Lung (tissue), 12 donors: Measurements from ENCODE around the gene EME1. TPM values are rescaled to one million over a fixed set of nuclear protein-coding genes. Genes with fewer than 3 reads are reported as not detected.

Experiments
- ATAC-seq: fragments of 200-7000 bp; cut with Tn5 transposase; one replicate; pipeline ENCODE4 v1.9.1; 2020; ENCODE audit warnings: moderate number of reproducible peaks; ENCODE audit not compliant: insufficient read depth, low FRiP score
- DNase-seq, 3 donors: peaks; one replicate each; pipeline ENCODE4 v3.0.0-alpha.2; 2013 to 2017
- H3K27ac ChIP-seq, 2 donors: one replicate each; pipeline ENCODE4 v1.5.1; 2013; ENCODE audit warnings: mild to moderate bottlenecking in 2 of 2, moderate library complexity in 2 of 2, control low read depth in 1 of 2, inconsistent platforms in 1 of 2, low read depth in 1 of 2, low read length in 1 of 2
- H3K27me3 ChIP-seq, 3 donors: one replicate each; pipeline ENCODE4 v1.5.1; 2013; ENCODE audit warnings: low read length in 2 of 3; ENCODE audit not compliant: control insufficient read depth in 3 of 3, insufficient read depth in 3 of 3
- H3K36me3 ChIP-seq, 4 donors: one replicate each; pipeline ENCODE4 v1.5.1; 2013; ENCODE audit warnings: low read length in 4 of 4, mild to moderate bottlenecking in 1 of 4, moderate library complexity in 1 of 4; ENCODE audit not compliant: control insufficient read depth in 4 of 4, insufficient read depth in 4 of 4
- H3K4me1 ChIP-seq, 5 donors: one replicate each; pipeline ENCODE4 v1.5.1; 2013; ENCODE audit warnings: low read length in 5 of 5, mild to moderate bottlenecking in 2 of 5, moderate library complexity in 1 of 5; ENCODE audit not compliant: control insufficient read depth in 5 of 5, insufficient read depth in 5 of 5
- H3K4me3 ChIP-seq: one replicate; pipeline ENCODE4 v1.5.1; 2013; ENCODE audit warnings: mild to moderate bottlenecking, control low read depth, moderate library complexity
- H3K9ac ChIP-seq, 2 donors: one replicate each; pipeline ENCODE4 v1.5.1; 2013; ENCODE audit warnings: low read length in 2 of 2, control low read depth in 1 of 2; ENCODE audit not compliant: insufficient read depth in 1 of 2
- H3K9me3 ChIP-seq, 4 donors: one replicate each; pipeline ENCODE4 v1.5.1; 2013; ENCODE audit warnings: low read length in 3 of 4, mild to moderate bottlenecking in 1 of 4, moderate library complexity in 1 of 4; ENCODE audit not compliant: control insufficient read depth in 4 of 4, insufficient read depth in 3 of 4
- WGBS, 2 donors: extraction: QIAGEN DNeasy Blood & Tissue Kit; methylation state at CpG; one replicate each; pipeline ENCODE4 v1.1.7; 2013; 5-methylcytosine and 5-hydroxymethylcytosine counted together
- polyA plus RNA-seq, 2 donors: library from polyadenylated mRNA; stranded (reverse); fragments of 200-250 nt; gene quantifications; one replicate each; pipeline ENCODE4 v1.2.1, GENCODE V29; 2013
- total RNA-seq, 2 donors: library from RNA; depleted of rRNA in 1 of 2; stranded (reverse); fragments of >200 nt in 1 of 2; gene quantifications; one replicate each; pipeline ENCODE4 v1.2.1, GENCODE V29; 2014 to 2021
- TF ChIP-seq, protein P1 (sequence below): IDR thresholded peaks from 2 replicates; pipeline ENCODE4 v1.5.1; 2012; ENCODE audit warnings: mild to moderate bottlenecking; ENCODE audit errors: control extremely low read depth, extremely low read depth
- donor health status: control.
- donor health status: control.
- donor health status: Bipolar disorder and iron deficiency.
- donor health status: healthy.
- donor health status: DM: yes; HTN: yes; CAD: no.

Gene EME1
- total and polyA plus RNA-seq, 4 donors = 0.55 to 2.8 (median 1.8) TPM

DNA sequence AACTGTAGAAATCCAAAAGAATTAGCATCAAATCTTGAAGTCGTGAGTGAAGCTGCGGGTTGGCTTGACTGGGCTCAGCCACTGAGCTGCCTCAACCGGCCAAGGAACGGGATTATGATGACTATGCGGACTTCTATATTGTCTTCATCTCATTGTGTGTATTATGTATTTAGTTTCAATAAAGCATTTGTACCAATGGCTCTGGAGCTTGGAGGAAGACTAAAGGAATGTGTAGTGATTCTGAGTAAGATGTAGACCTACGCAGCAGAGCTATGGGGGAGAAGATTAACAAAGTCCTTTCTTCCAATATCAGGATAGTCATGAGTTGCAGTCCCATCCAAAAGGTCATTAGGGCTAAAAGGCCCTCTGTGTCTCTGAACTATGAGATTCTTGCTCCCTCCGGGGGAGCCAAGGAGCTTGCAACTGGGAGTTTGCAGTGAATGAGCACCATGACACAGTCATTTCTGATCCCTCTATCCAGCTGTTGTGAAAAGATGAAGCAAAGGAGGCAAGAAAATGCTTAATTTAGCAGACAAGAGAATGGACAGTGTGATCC, 8.3 kb downstream of the EME1 start:
- Histone ChIP-seq H3K4me3 (no peak overlapping the region), H3K9me3 (no peaks in the 10 kb centered on the region), H3K36me3 (peaks cover 13 to 51% (median 29%) of the 10 kb centered on the region in 4 donors), H3K27me3 (no peaks in the 10 kb centered on the region), H3K9ac (no peak overlapping the region), H3K27ac (no peak overlapping the region), H3K4me1 (no peaks in the 10 kb centered on the region)
- TF ChIP-seq, protein P1, sequence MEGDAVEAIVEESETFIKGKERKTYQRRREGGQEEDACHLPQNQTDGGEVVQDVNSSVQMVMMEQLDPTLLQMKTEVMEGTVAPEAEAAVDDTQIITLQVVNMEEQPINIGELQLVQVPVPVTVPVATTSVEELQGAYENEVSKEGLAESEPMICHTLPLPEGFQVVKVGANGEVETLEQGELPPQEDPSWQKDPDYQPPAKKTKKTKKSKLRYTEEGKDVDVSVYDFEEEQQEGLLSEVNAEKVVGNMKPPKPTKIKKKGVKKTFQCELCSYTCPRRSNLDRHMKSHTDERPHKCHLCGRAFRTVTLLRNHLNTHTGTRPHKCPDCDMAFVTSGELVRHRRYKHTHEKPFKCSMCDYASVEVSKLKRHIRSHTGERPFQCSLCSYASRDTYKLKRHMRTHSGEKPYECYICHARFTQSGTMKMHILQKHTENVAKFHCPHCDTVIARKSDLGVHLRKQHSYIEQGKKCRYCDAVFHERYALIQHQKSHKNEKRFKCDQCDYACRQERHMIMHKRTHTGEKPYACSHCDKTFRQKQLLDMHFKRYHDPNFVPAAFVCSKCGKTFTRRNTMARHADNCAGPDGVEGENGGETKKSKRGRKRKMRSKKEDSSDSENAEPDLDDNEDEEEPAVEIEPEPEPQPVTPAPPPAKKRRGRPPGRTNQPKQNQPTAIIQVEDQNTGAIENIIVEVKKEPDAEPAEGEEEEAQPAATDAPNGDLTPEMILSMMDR = no peak
- no peak for ATAC-seq
- DNase-seq = no peak
- WGBS, 2 donors = 91 to 95% methylated on average over 7 of the region's 7 CpGs

DNA sequence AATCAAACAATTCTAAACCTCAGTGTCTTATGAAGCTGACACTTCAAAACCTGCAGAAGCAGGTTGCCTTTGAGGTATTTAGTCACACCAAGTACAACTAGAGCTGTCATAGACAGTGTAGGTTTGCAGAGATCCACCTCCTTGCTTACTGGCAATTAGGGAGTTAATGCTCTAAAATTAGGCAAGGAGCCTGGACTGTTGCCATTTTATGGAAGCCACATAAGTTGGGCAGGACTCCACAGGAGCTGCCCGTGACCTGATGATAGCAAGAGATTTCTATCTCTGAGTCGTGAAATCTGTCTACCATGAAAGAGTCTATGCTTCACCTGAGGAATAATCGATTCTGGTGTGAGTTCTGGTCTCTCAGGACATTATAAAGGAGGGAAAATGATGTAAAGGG, 8.9 kb downstream of the EME1 start:
- DNase-seq (no peak), ATAC-seq (no peak)
- no peaks in the 10 kb centered on the region for H3K4me1 ChIP-seq
- TF ChIP-seq, protein P1 = no peak
- H3K36me3 ChIP-seq = peaks cover 16 to 56% (median 33%) of the 10 kb centered on the region in 4 donors
- H3K27ac ChIP-seq = no peak overlapping the region
- WGBS, 2 donors = 61 to 63% methylated on average over 3 of the region's 3 CpGs
- no peak overlapping the region for H3K4me3 ChIP-seq
- H3K9me3 ChIP-seq = no peaks in the 10 kb centered on the region
- no peak overlapping the region for H3K9ac ChIP-seq
- no peaks in the 10 kb centered on the region for H3K27me3 ChIP-seq

DNA sequence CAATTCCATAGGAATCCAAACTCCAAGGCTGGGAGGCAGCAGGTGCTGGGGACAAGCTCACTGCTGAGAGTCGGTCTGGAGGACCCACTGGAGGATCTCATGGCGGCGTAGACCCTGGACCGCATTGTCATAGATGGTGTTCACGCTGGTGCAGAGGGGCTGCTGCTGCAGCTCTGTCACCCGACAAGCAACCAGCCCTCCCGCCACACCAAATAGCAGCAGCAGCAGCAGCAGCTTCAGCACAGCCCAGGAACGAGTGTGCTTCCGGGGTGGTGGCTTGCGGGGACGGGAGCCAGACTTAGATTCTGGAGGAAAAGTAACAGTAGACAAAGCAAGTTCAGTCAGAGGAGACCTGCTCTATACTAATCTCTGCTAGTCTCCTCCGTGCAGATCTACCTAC, 9.9 kb downstream of the EME1 start:
- no peak for DNase-seq
- H3K27me3 ChIP-seq = no peaks in the 10 kb centered on the region
- peaks cover 23 to 65% (median 42%) of the 10 kb centered on the region in 4 donors for H3K36me3 ChIP-seq

More for the DNA sequence above, 9.9 kb downstream of the EME1 start:
- Histone ChIP-seq H3K9ac (no peak overlapping the region), H3K9me3 (no peaks in the 10 kb centered on the region), H3K4me3 (no peak overlapping the region), H3K4me1 (no peaks in the 10 kb centered on the region), H3K27ac (no peak overlapping the region)
- 95 to 98% methylated on average over 12 of the region's 12 CpGs for WGBS, 2 donors
- ATAC-seq = no peak
- TF ChIP-seq, protein P1 = no peak
